Activated CD4-positive, alpha-beta memory T cell treated with anti-CD3 and anti-CD28 coated beads for 36 hours (primary cell): Measurements from ENCODE around the gene NCK2. TPM values are rescaled to one million over a fixed set of nuclear protein-coding genes. Genes with fewer than 3 reads are reported as not detected.

ENCODE experiments used
- CTCF ChIA-PET: fragments of 350-600 bp; sonication (Branson Sonifier 250); formaldehyde crosslinking; loops from one replicate; lab custom pipeline; 2021; ENCODE audit warnings: antibody characterized with exemption, inconsistent platforms; lab: Charles Lee
- POLR2A ChIA-PET: fragments of 350-600 bp; sonication (Branson Sonifier 250); formaldehyde crosslinking; loops from one replicate; lab custom pipeline; 2021; ENCODE audit warnings: antibody characterized with exemption; lab: Charles Lee
- DNase-seq: peaks from one replicate; pipeline ENCODE4 v3.0.0-alpha.2; 2020
- H3K27ac Mint-ChIP-seq: one replicate; pipeline ENCODE4 v1.8.0; 2021; ENCODE audit warnings: mixed read lengths
- H3K27me3 Mint-ChIP-seq: one replicate; pipeline ENCODE4 v1.8.0; 2021; ENCODE audit warnings: mixed read lengths
- H3K36me3 Mint-ChIP-seq: one replicate; pipeline ENCODE4 v1.8.0; 2021; ENCODE audit warnings: mixed read lengths
- H3K4me1 Mint-ChIP-seq: one replicate; pipeline ENCODE4 v1.8.0; 2021; ENCODE audit warnings: low read depth, mixed read lengths
- H3K4me3 Mint-ChIP-seq: one replicate; pipeline ENCODE4 v1.8.0; 2021; ENCODE audit warnings: mild to moderate bottlenecking, mixed read lengths
- H3K9me3 Mint-ChIP-seq: one replicate; pipeline ENCODE4 v1.8.0; 2021; ENCODE audit warnings: mixed read lengths
- intact Hi-C: fragments of 100-400 bp; cut with micrococcal nuclease; formaldehyde crosslinking; loops from one replicate; pipeline ENCODE4 v1.15.1; 2023
- total RNA-seq, 2 experiments: library from RNA; stranded (reverse); gene quantifications; one replicate each; pipeline ENCODE4 v1.2.3, GENCODE V29; 2021

NCK2 gene
- total RNA-seq, 2 experiments from 2014 or later = 81.8 to 85.8 TPM

DNA sequence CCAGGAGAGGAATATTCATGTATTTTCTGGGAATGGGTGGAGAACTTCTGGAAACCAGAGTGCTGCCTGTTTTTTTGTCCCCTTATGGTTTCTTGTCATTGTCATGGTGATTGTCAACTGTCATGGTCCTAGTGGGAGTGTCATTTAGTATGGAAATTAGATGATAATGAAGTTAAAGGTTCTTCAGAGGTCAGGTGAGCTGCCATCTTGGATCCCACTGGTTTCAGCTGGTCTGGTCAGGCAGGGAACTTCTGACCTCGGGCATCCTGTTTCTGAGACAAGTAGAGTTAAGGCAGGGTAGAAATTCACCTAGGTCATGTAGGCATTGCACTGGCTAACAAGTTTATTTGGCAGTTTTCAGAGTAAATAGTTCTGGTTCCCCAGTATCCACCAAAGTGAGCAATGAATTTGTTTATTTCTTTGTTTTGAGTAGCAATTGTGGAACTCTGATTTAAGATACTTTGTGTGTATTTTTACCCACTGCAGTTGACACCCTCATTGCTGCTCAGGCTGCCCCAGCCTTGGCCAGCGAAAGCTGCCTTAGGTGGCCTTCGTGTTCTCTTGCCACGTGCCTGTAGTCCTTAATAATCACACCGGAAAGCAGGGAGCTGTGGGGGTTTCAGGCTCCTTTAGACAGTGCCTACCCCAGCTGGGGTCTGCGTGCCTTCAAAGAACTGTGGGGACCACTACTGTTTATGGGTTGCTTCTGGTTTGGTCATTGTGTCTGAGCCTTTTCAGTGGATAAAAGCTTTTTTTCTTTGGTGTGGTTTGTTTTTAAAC is 48.7 kb downstream of the NCK2 start:
- no peaks in the 10 kb centered on the region for H3K27me3 Mint-ChIP-seq
- peak overlapping the region; percentile 83 for H3K27ac Mint-ChIP-seq
- ChIA-PET CTCF (no interaction called here), POLR2A (interaction anchor here (0.7 kb wide), 2 partner anchors 39 to 149 kb away, joined by 4 to 5 read pairs; no protein-coding TSS in a partner anchor)
- no peak overlapping the region for H3K4me3 Mint-ChIP-seq
- H3K36me3 Mint-ChIP-seq = peaks cover 23% of the 10 kb centered on the region
- no peaks in the 10 kb centered on the region for H3K9me3 Mint-ChIP-seq
- peaks cover 94% of the 10 kb centered on the region for H3K4me1 Mint-ChIP-seq
- intact Hi-C loops = no loop called here
- DNase-seq = no peak

DNA sequence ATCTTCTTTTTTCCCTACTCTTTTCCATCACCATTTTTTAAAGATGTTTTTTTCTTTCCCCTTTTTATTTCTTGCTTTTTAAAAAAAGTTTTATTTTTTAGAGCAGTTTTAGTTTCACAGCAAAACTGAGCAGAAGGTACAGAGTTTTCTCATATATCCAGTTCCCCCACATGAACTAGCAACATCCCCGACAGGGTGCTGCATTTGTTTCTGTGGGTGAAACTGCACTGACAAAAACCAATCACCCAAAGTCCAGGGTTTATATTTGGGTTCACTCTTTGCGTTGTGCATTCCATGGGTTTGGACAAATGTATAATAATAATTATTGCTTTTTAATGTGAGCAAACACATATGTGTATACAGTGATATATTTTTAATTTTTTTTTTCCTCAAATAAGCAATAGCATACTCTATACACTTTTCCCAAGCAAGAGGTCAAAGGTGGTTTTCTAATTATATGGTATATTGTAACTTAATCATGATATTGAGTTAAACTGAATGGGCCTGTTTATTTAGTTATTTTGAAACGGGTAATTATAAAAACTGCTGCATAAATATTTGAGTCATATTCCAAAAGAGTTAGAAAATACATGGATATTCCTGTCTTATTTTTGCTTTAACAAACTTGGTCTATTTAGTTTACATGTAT is 50.3 kb downstream of the NCK2 start:
- peaks cover 94% of the 10 kb centered on the region for H3K4me1 Mint-ChIP-seq
- H3K4me3 Mint-ChIP-seq = peak overlapping the region; percentile 45
- H3K9me3 Mint-ChIP-seq = no peaks in the 10 kb centered on the region
- peaks cover 19% of the 10 kb centered on the region for H3K36me3 Mint-ChIP-seq
- no peaks in the 10 kb centered on the region for H3K27me3 Mint-ChIP-seq
- intact Hi-C loops = loop anchor here (5.0 kb wide), 3 partner anchors 118 to 397 kb away; partner anchors contain the start of gene UXS1
- H3K27ac Mint-ChIP-seq = peak overlapping the region; percentile 92
- DNase-seq = no peak
- ChIA-PET CTCF (no interaction called here), POLR2A (no interaction called here)

DNA sequence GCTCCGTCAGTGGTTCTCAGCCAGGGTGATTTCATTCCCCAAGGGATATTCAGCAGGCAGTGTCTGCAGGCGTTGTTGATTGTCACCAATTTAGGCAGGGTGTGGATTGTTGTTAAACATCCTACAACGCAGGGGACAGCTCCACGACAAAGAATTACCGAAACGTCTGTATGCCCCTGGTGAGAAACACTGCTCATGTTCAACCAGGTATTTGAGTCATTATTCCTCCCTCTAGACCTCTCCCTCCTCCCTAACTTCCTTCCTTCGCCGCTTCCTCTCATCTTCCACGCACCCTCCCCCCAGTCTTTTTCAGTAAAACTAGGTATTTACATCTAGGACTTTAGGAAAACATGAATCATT is 50.8 kb downstream of the NCK2 start:
- no peaks in the 10 kb centered on the region for H3K9me3 Mint-ChIP-seq
- no peaks in the 10 kb centered on the region for H3K27me3 Mint-ChIP-seq
- ChIA-PET POLR2A (interaction anchor here (0.8 to 1.5 kb wide), 3 partner anchors 8 to 49 kb away, joined by 4 to 5 read pairs (median 4); no protein-coding TSS in a partner anchor), CTCF (no interaction called here)
- peak overlapping the region; percentile 45 for H3K4me3 Mint-ChIP-seq
- intact Hi-C loops = loop anchor here (5.0 kb wide), 3 partner anchors 118 to 397 kb away; partner anchors contain the start of gene UXS1
- DNase-seq = peak; percentile 59
- H3K4me1 Mint-ChIP-seq = peaks cover 94% of the 10 kb centered on the region
- H3K36me3 Mint-ChIP-seq = peaks cover 23% of the 10 kb centered on the region
- H3K27ac Mint-ChIP-seq = peak overlapping the region; percentile 92

DNA sequence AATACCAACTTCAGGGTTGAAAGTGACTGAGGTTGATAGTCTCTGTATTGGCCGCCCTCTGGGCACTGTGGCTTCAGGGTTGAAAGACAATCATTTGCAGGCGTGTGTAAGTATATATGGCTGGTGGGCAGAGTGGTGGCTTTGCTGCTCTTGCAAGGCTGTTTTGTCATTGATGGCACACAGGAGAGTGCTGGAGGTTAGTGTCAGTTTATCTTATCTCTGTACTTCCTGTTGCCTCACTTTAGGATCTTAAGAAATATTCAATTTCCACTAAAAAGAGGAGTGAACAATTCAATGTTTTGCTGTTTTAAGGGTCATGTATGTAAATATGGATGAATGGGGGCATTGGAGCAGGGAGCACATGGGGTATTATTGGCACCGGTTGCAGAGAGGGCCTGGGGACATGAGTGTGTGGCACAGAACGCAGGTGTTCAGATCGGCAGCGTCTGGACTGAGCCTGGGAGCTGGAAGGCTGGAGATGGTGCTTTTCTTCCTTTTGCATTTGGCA is 51.5 kb downstream of the NCK2 start:
- H3K36me3 Mint-ChIP-seq = peaks cover 24% of the 10 kb centered on the region

DNA sequence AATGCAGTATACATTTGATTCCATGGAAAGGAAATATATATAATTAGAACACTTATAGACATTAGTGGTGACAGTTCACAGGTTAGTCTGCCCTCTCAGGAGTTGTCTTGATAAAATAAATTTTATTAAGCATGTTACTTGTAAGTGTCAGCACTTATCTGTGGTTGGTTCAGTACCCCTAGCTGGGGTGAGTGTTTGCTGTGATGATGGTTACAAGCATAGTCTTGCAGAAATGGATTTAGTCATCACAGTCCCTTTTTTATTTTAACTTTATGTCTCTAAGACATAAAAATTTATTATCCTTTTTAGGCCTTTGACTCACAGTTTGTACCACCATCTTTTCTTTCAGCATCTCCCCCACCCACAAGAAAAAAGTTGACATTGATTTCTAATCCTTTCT is 52.1 kb downstream of the NCK2 start:
- Mint-ChIP-seq H3K27ac (peak overlapping the region; percentile 92), H3K9me3 (no peaks in the 10 kb centered on the region), H3K4me3 (peak overlapping the region; percentile 52), H3K36me3 (peaks cover 27% of the 10 kb centered on the region), H3K4me1 (peaks cover 94% of the 10 kb centered on the region), H3K27me3 (no peaks in the 10 kb centered on the region)
- CTCF ChIA-PET = interaction anchor here (1.4 kb wide), 1 partner anchor 14 kb away, joined by 4 read pairs; no protein-coding TSS in a partner anchor
- POLR2A ChIA-PET = interaction anchor here (0.6 to 3.3 kb wide), 4 partner anchors 10 to 50 kb away, joined by 4 to 20 read pairs (median 6); no protein-coding TSS in a partner anchor
- no peak for DNase-seq
- intact Hi-C loops = loop anchor here (1.0 to 5.0 kb wide), 7 partner anchors 50 to 396 kb away; partner anchors contain the start of gene UXS1

More for the DNA sequence above, 51.5 kb downstream of the NCK2 start:
- ChIA-PET POLR2A (interaction anchor here (0.6 to 1.5 kb wide), 4 partner anchors 8 to 50 kb away, joined by 4 to 5 read pairs (median 4); no protein-coding TSS in a partner anchor), CTCF (interaction anchor here (1.4 kb wide), 1 partner anchor 13 kb away, joined by 4 read pairs; no protein-coding TSS in a partner anchor)
- Mint-ChIP-seq H3K27ac (peak overlapping the region; percentile 92), H3K4me3 (peak overlapping the region; percentile 45), H3K4me1 (peaks cover 94% of the 10 kb centered on the region), H3K9me3 (no peaks in the 10 kb centered on the region), H3K27me3 (no peaks in the 10 kb centered on the region)
- intact Hi-C loops = loop anchor here (1.0 to 5.0 kb wide), 6 partner anchors 50 to 396 kb away; partner anchors contain the start of gene UXS1
- peak; percentile 63 for DNase-seq

DNA sequence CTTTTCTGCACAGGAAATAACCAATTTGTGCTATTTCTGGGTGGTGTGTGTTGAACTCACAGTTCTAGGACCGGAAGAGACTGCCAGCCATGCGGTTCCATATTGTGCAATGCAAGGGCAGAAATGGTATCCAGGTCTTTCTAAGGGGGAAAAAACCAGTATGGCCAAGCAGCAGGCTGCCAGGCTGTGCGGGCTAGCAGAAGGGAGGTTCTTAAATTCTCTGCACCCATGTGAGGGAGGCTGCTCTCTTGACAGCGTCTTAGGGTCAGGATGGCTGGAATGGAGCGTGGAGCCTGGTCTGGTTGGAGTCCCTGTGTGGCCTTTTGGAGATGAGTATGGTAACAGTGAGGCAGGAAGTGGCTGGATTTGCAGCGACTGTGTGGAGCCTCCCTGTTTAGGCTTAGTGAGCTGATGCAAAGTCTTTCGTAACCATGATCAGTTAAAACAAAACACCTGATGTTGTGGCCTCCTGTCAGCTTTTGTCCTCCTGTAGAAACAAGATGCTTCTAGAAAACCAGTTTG is 52.6 kb downstream of the NCK2 start:
- intact Hi-C loops = loop anchor here (1.0 to 5.0 kb wide), 6 partner anchors 76 to 395 kb away; partner anchors contain the start of gene UXS1
- H3K27ac Mint-ChIP-seq = peak overlapping the region; percentile 92
- peaks cover 94% of the 10 kb centered on the region for H3K4me1 Mint-ChIP-seq
- no peaks in the 10 kb centered on the region for H3K27me3 Mint-ChIP-seq
- ChIA-PET CTCF (interaction anchor here (0.9 to 2.6 kb wide), 5 partner anchors 15 to 221 kb away, joined by 3 to 9 read pairs (median 4); no protein-coding TSS in a partner anchor), POLR2A (interaction anchor here (1.0 to 3.3 kb wide), 10 partner anchors 10 to 396 kb away, joined by 3 to 20 read pairs (median 5); no protein-coding TSS in a partner anchor)
- peak; percentile 68 for DNase-seq
- H3K36me3 Mint-ChIP-seq = peaks cover 31% of the 10 kb centered on the region
- peak overlapping the region; percentile 52 for H3K4me3 Mint-ChIP-seq
- no peaks in the 10 kb centered on the region for H3K9me3 Mint-ChIP-seq

DNA sequence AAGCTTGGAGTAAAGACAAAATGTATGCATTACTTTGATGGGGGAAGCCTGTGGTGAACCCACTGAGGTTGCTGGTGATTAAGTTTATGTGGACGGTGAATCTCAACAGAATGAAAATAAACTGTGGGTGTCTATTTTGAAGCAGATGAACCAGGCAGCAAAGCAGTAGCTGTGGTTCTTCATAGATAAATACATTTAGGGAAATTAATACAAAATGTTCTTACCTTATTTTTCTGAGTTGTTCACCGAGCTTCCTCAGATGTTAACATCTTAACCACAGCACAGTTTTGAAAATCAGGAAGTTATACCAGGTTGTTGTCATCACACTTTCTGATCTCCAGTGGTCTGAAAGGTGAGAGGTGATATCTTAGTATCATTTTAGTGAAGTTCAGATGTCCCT is 53.9 kb downstream of the NCK2 start:
- DNase-seq = peak; percentile 64
- no peaks in the 10 kb centered on the region for H3K27me3 Mint-ChIP-seq
- peak overlapping the region; percentile 27 for H3K4me3 Mint-ChIP-seq
- CTCF ChIA-PET = interaction anchor here (0.7 to 2.6 kb wide), 10 partner anchors 10 to 461 kb away, joined by 3 to 9 read pairs (median 4); partner anchors contain the start of gene C2orf49
- no peaks in the 10 kb centered on the region for H3K9me3 Mint-ChIP-seq
- POLR2A ChIA-PET = interaction anchor here (0.9 to 3.3 kb wide), 12 partner anchors 10 to 288 kb away, joined by 3 to 20 read pairs (median 5); no protein-coding TSS in a partner anchor
- H3K27ac Mint-ChIP-seq = peak overlapping the region; percentile 92
- intact Hi-C loops = loop anchor here (1.0 to 5.0 kb wide), 5 partner anchors 8 to 394 kb away; partner anchors contain the start of gene UXS1
- peaks cover 94% of the 10 kb centered on the region for H3K4me1 Mint-ChIP-seq
- H3K36me3 Mint-ChIP-seq = peaks cover 27% of the 10 kb centered on the region

DNA sequence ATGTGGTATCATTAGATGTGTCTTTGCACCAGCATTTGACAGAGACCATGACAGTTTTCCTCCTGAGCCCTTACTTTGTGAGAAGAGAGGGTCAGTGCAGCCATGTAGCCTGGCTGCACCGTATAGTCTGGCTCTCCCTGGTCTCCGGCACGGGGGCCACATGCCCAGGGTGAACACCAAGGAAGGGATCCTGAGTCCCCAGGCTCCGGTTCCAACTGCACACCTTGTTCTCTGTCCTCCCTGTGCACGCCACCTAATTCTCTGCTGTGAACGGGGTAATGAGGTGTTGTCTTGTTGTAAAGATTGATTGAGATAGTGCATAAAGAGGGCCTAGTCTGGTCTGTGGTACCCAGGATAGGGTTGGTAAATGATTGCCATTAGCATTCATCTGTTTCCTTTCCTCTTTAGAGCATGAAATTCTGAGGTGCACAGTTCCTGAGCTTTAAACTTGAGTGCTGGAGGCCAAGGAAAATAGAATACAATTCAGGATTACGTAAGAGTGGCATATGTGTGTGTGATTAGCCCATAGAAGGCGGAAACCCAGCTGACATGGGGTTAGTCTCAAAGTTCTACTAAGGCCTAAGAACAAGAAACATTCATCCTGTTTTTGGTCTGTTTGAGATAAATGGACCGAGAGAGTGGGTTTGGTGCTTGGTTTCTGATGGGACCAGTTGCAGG is 55.5 kb downstream of the NCK2 start:
- Mint-ChIP-seq H3K4me1 (peaks cover 99% of the 10 kb centered on the region), H3K36me3 (peaks cover 29% of the 10 kb centered on the region), H3K4me3 (no peak overlapping the region), H3K27ac (peak overlapping the region; percentile 87), H3K27me3 (no peaks in the 10 kb centered on the region), H3K9me3 (no peaks in the 10 kb centered on the region)
- intact Hi-C loops = no loop called here
- CTCF ChIA-PET = interaction anchor here (0.8 to 2.6 kb wide), 3 partner anchors 23 to 53 kb away, joined by 3 to 9 read pairs (median 3); no protein-coding TSS in a partner anchor
- POLR2A ChIA-PET = interaction anchor here (1.0 to 3.3 kb wide), 3 partner anchors 9 to 54 kb away, joined by 3 to 20 read pairs (median 6); no protein-coding TSS in a partner anchor
- DNase-seq = no peak

DNA sequence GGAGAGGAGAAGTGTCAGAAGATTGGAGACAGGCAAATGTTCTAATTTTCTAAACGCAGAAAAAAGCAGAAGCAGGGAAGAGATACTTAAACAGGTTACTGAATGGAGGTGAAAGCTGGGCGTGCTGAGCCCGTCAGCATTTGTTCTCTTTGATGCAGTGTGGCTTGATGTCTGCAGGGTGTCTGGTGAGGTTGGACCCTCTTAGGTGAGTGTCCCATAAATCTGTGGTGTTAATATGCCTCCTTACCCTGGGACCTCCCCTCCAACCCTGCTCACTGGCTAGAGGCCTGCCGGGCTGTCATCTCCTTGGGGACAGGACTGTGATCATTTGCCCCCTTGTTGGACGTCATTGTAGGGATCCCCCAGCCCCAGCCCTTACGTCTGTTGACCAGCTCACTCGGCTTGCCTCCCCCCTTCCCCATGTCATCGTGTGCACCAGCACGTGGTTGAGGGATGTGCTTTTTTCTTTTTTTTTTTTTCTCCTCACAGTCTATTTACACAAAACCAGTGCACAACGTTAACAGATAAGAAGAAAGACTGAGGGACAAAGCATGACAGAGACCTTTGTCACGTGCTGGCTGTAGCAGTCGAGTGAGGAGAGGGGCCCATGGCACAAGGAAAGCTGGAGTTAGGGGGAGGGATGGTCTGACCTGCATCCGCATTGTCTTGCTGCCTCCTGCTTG is 56.4 kb downstream of the NCK2 start:
- H3K4me3 Mint-ChIP-seq = no peak overlapping the region
- intact Hi-C loops = no loop called here
- POLR2A ChIA-PET = interaction anchor here (1.0 kb wide), 1 partner anchor 55 kb away, joined by 3 read pairs; no protein-coding TSS in a partner anchor

DNA sequence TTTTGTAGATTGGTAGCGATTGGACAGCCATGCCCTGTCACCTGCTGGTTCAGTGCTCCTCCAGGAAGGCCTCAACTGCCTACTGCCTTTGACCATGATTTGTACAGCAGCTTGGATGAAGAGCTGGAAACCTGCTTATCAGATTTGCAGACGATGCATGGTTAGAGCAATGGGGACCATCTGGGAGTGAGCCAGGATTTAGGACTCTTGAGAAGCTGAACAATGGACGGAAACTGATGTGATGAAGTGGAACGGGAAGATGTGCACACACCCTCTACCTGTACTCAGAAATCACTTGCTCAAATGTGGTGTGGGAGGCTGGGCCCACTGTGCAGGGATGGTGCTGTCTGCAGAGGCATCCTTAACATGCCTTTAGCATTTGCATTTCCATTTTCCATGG is 57.2 kb downstream of the NCK2 start:
- POLR2A ChIA-PET = no interaction called here
- Mint-ChIP-seq H3K27ac (peak overlapping the region; percentile 87), H3K27me3 (no peaks in the 10 kb centered on the region), H3K36me3 (peaks cover 28% of the 10 kb centered on the region), H3K4me1 (peaks cover 98% of the 10 kb centered on the region), H3K9me3 (no peaks in the 10 kb centered on the region), H3K4me3 (no peak overlapping the region)
- CTCF ChIA-PET = no interaction called here
- DNase-seq = no peak
- intact Hi-C loops = loop anchor here (1.0 to 2.0 kb wide), 7 partner anchors 13 to 55 kb away; no protein-coding TSS in a partner anchor

More for the DNA sequence above, 56.4 kb downstream of the NCK2 start:
- H3K27ac Mint-ChIP-seq = peak overlapping the region; percentile 87
- H3K9me3 Mint-ChIP-seq = no peaks in the 10 kb centered on the region
- H3K4me1 Mint-ChIP-seq = peaks cover 97% of the 10 kb centered on the region
- no peaks in the 10 kb centered on the region for H3K27me3 Mint-ChIP-seq
- CTCF ChIA-PET = interaction anchor here (0.8 to 1.0 kb wide), 2 partner anchors 24 to 36 kb away, joined by 3 read pairs; no protein-coding TSS in a partner anchor
- peaks cover 27% of the 10 kb centered on the region for H3K36me3 Mint-ChIP-seq
- DNase-seq = no peak
